ENCODE data around the gene STK32B. TPM values are rescaled to one million over a fixed set of nuclear protein-coding genes. Genes with fewer than 3 reads are reported as not detected.

The STK32B gene
- total RNA-seq, 1 experiment from 2014 or later: 11.6 TPM

GRCh38 chr4:5373327-5373726 is 322.0 kb downstream of the STK32B start:
- in situ Hi-C loops (cut with HindIII; ENCODE audit: low pct_unique_long_range_greater_than_20kb, low sequenced_read_pairs): no loop called here
- ChIA-PET POLR2A (no interaction called here), CTCF (no interaction called here)
- Histone ChIP-seq H3K27me3 (ENCODE audit: control insufficient read depth, insufficient read depth, low read length) (no peaks in the 10 kb centered on the region), H3K9me3 (ENCODE audit: control insufficient read depth, insufficient read depth, low read depth, low read length) (no peaks in the 10 kb centered on the region), H3K36me3 (ENCODE audit: control insufficient read depth, insufficient read depth, low read length) (no peaks in the 10 kb centered on the region), H3K4me3 (ENCODE audit: low read depth in 2 of 2, low read length in 2 of 2) (no peak overlapping the region), H3K4me1 (ENCODE audit: control insufficient read depth, insufficient read depth, low read length) (peaks cover 5% of the 10 kb centered on the region), H3K27ac (ENCODE audit: low read length) (no peak overlapping the region)
- TF ChIP-seq CTCF (IDR thresholded peaks at IDR 0.05): no peak
- no TSS peak for BruUV-seq (replicated peaks)
- no peak for ATAC-seq
- intact Hi-C loops (cut with micrococcal nuclease; ENCODE audit: unreplicated experiment): loop anchor here (10.0 kb wide), 1 partner anchor 319 kb away; the partner anchor contains the start of gene STK32B
- DNase-seq (ENCODE audit: low read depth, low spot score): no peak

DNA sequence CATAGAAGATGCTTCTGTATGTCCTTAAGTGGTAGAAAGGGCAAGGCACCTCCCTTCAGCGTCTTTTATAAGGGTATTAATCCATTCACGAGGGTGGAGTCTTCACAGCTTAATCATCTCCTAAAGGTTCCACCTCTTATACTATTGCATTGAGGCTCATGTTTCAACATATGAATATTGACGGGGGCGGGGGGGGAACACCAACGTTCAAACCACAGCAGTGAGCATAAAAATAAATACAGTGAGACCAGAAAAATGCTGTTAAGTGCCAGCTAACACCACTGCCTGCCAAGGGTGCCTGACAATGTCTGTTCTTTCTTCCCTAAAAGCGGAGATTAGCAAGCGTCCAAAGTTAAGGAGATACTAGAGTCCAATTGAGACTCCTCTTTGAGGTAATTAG is 323.3 kb downstream of the STK32B start:
- no peak overlapping the region for H3K27ac ChIP-seq (ENCODE audit: low read length)
- in situ Hi-C loops (cut with HindIII; ENCODE audit: low pct_unique_long_range_greater_than_20kb, low sequenced_read_pairs) (no loop called here), intact Hi-C loops (cut with micrococcal nuclease; ENCODE audit: unreplicated experiment) (loop anchor here (10.0 kb wide), 1 partner anchor 320 kb away; the partner anchor contains the start of gene STK32B)
- no TSS peak for BruUV-seq (replicated peaks)
- no peak overlapping the region for H3K4me3 ChIP-seq (ENCODE audit: low read depth in 2 of 2, low read length in 2 of 2)
- ChIA-PET CTCF (no interaction called here), POLR2A (no interaction called here)
- H3K36me3 ChIP-seq (ENCODE audit: control insufficient read depth, insufficient read depth, low read length): no peaks in the 10 kb centered on the region
- H3K9me3 ChIP-seq (ENCODE audit: control insufficient read depth, insufficient read depth, low read depth, low read length): no peaks in the 10 kb centered on the region
- TF ChIP-seq SIN3A (IDR thresholded peaks at IDR 0.05; ENCODE audit: borderline replicate concordance, insufficient read depth, low read depth, low read length): no peak
- TF ChIP-seq, protein P1, sequence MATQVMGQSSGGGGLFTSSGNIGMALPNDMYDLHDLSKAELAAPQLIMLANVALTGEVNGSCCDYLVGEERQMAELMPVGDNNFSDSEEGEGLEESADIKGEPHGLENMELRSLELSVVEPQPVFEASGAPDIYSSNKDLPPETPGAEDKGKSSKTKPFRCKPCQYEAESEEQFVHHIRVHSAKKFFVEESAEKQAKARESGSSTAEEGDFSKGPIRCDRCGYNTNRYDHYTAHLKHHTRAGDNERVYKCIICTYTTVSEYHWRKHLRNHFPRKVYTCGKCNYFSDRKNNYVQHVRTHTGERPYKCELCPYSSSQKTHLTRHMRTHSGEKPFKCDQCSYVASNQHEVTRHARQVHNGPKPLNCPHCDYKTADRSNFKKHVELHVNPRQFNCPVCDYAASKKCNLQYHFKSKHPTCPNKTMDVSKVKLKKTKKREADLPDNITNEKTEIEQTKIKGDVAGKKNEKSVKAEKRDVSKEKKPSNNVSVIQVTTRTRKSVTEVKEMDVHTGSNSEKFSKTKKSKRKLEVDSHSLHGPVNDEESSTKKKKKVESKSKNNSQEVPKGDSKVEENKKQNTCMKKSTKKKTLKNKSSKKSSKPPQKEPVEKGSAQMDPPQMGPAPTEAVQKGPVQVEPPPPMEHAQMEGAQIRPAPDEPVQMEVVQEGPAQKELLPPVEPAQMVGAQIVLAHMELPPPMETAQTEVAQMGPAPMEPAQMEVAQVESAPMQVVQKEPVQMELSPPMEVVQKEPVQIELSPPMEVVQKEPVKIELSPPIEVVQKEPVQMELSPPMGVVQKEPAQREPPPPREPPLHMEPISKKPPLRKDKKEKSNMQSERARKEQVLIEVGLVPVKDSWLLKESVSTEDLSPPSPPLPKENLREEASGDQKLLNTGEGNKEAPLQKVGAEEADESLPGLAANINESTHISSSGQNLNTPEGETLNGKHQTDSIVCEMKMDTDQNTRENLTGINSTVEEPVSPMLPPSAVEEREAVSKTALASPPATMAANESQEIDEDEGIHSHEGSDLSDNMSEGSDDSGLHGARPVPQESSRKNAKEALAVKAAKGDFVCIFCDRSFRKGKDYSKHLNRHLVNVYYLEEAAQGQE (IDR thresholded peaks at IDR 0.05; ENCODE audit: insufficient read depth in 1 of 2, low read depth in 2 of 2, low read length in 1 of 2): no peak
- no peak for TF ChIP-seq CTCF (IDR thresholded peaks at IDR 0.05)
- no peak for TF ChIP-seq TCF7L2 (IDR thresholded peaks at IDR 0.05; ENCODE audit: low read depth, low read length)
- DNase-seq (ENCODE audit: low read depth, low spot score): no peak
- no peak for ATAC-seq
- H3K4me1 ChIP-seq (ENCODE audit: control insufficient read depth, insufficient read depth, low read length): peaks cover 5% of the 10 kb centered on the region
- H3K27me3 ChIP-seq (ENCODE audit: control insufficient read depth, insufficient read depth, low read length): no peaks in the 10 kb centered on the region

DNA sequence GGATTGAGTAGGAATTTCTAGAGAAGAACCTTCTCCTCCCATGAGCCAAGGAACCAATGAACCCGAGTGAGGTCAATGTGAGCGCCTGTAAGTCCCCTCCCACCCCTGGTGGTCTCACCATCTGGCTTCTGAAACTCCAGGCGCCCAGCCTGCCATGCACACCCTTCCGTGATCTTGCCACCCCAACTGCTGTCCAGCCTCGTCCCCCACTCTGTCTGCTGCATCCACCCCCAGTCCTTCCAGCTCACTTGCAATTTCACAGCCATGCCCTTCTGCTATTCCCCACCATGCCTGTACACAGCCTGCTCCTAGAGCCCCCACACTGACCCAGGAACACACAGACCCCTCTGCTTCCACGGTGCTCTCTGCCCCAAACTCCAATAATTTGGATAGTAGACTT is 323.7 kb downstream of the STK32B start:
- peaks cover 5% of the 10 kb centered on the region for H3K4me1 ChIP-seq (ENCODE audit: control insufficient read depth, insufficient read depth, low read length)
- ATAC-seq (no peak), DNase-seq (ENCODE audit: low read depth, low spot score) (no peak)
- H3K9me3 ChIP-seq (ENCODE audit: control insufficient read depth, insufficient read depth, low read depth, low read length): no peaks in the 10 kb centered on the region
- no peak overlapping the region for H3K27ac ChIP-seq (ENCODE audit: low read length)
- POLR2A ChIA-PET: no interaction called here
- TF ChIP-seq TCF7L2 (IDR thresholded peaks at IDR 0.05; ENCODE audit: low read depth, low read length) (no peak), SIN3A (IDR thresholded peaks at IDR 0.05; ENCODE audit: borderline replicate concordance, insufficient read depth, low read depth, low read length) (no peak), CTCF (IDR thresholded peaks at IDR 0.05) (no peak), POLR2AphosphoS5 (IDR thresholded peaks at IDR 0.05; ENCODE audit: low read depth, low read length) (no peak)
- TF ChIP-seq, protein P1 (IDR thresholded peaks at IDR 0.05; ENCODE audit: insufficient read depth in 1 of 2, low read depth in 2 of 2, low read length in 1 of 2): no peak
- H3K36me3 ChIP-seq (ENCODE audit: control insufficient read depth, insufficient read depth, low read length): no peaks in the 10 kb centered on the region
- no peak overlapping the region for H3K4me3 ChIP-seq (ENCODE audit: low read depth in 2 of 2, low read length in 2 of 2)
- no peaks in the 10 kb centered on the region for H3K27me3 ChIP-seq (ENCODE audit: control insufficient read depth, insufficient read depth, low read length)
- CTCF ChIA-PET: no interaction called here
- no TSS peak for BruUV-seq (replicated peaks)
- in situ Hi-C loops (cut with HindIII; ENCODE audit: low pct_unique_long_range_greater_than_20kb, low sequenced_read_pairs) (no loop called here), intact Hi-C loops (cut with micrococcal nuclease; ENCODE audit: unreplicated experiment) (loop anchor here (10.0 kb wide), 1 partner anchor 320 kb away; the partner anchor contains the start of gene STK32B)

Data from Panc1 (cell line).